Stomach (tissue), 9 donors: Measurements from ENCODE around the gene SIGLEC1. TPM values are rescaled to one million over a fixed set of nuclear protein-coding genes. Genes with fewer than 3 reads are reported as not detected.

Experiments used
- DNase-seq, 2 donors: peaks; one replicate each; pipeline versions ENCODE4 v3.0.0 to v3.0.0-alpha.2; 2013 to 2019
- H3K27ac ChIP-seq, 5 donors: fragments of 200-600 bp in 4 of 5; sonication (generic) in 4 of 5; one replicate each; pipeline ENCODE4 v1.5.1; 2013 to 2019; ENCODE audit warnings: mild to moderate bottlenecking in 1 of 5, moderate library complexity in 1 of 5
- H3K27me3 ChIP-seq, 3 donors: fragments of 200-600 bp; sonication (generic); one replicate each; pipeline ENCODE4 v1.5.1; 2017 to 2019; ENCODE audit warnings: mixed run types in 1 of 3
- H3K36me3 ChIP-seq, 4 donors: fragments of 200-600 bp; sonication (generic); 1 replicate in 3 of 4; 2 replicates in 1 of 4; pipeline ENCODE4 v1.5.1; 2016 to 2019
- H3K4me1 ChIP-seq, 4 donors: fragments of 200-600 bp; sonication (generic); one replicate each; pipeline ENCODE4 v1.5.1; 2016 to 2019
- H3K4me3 ChIP-seq, 4 donors: fragments of 200-600 bp; sonication (generic) in 3 of 4; one replicate each; pipeline ENCODE4 v1.5.1; 2016 to 2019; ENCODE audit warnings: mild to moderate bottlenecking in 1 of 4
- H3K9me3 ChIP-seq, 4 donors: fragments of 200-600 bp; sonication (generic); one replicate each; pipeline ENCODE4 v1.5.1; 2016 to 2019
- EP300 ChIP-seq: sonication (generic); formaldehyde crosslinking; IDR thresholded peaks from one replicate; pipeline ENCODE4 v1.6.1; 2017; ENCODE audit warnings: antibody characterized with exemption
- POLR2A ChIP-seq, 4 donors: fragments of 450-650 bp; IDR thresholded peaks; one replicate each; pipeline ENCODE4 v1.6.1; 2016; ENCODE audit warnings: antibody characterized with exemption in 4 of 4, control low read depth in 2 of 4, mild to moderate bottlenecking in 1 of 4, moderate library complexity in 1 of 4
- POLR2AphosphoS5 ChIP-seq, 3 donors: sonication (generic); formaldehyde crosslinking; IDR thresholded peaks; one replicate each; pipeline ENCODE4 v1.6.1; 2016; ENCODE audit warnings: antibody characterized with exemption in 3 of 3
- WGBS, 5 donors: extraction: QIAGEN DNeasy Blood & Tissue Kit in 3 of 5; methylation state at CpG; one replicate each; pipeline versions ENCODE4 v1.1.5 to v1.1.7; 2013 to 2018; 5-methylcytosine and 5-hydroxymethylcytosine counted together
- intact Hi-C: fragments of 100-400 bp; cut with DNase I; formaldehyde crosslinking; loops from one replicate; pipeline ENCODE4 v1.15.1; 2023; ENCODE audit warnings: low total_unique reads
- polyA plus RNA-seq, 3 donors: library from polyadenylated mRNA; stranded (reverse); fragments of 200-250 nt; gene quantifications; one replicate each; pipeline ENCODE4 v1.2.3, GENCODE V29; 2013
- total RNA-seq, 5 donors: library from RNA; depleted of rRNA; stranded (reverse); fragments of >200 nt; gene quantifications; one replicate each; pipeline versions ENCODE4 v1.1.0 to v1.2.3, GENCODE V29; 2014 to 2016
- TF ChIP-seq, protein P1 (sequence below), 7 experiments: fragments of 450-650 bp in 4 of 7; fragments of 200-600 bp in 3 of 7; sonication (generic) in 3 of 7; IDR thresholded peaks; one replicate each; pipeline ENCODE4 v1.5.1; 2016 to 2019; ENCODE audit warnings: antibody characterized with exemption in 7 of 7, control low read depth in 2 of 7, mild to moderate bottlenecking in 1 of 7
- donor health status: healthy with polysubstance abuse.
- donor health status: Bipolar disorder and iron deficiency.
- donor health status: healthy.

The SIGLEC1 gene
- total and polyA plus RNA-seq, 8 donors, result 1.4 to 22.2 (median 1.8) TPM

DNA sequence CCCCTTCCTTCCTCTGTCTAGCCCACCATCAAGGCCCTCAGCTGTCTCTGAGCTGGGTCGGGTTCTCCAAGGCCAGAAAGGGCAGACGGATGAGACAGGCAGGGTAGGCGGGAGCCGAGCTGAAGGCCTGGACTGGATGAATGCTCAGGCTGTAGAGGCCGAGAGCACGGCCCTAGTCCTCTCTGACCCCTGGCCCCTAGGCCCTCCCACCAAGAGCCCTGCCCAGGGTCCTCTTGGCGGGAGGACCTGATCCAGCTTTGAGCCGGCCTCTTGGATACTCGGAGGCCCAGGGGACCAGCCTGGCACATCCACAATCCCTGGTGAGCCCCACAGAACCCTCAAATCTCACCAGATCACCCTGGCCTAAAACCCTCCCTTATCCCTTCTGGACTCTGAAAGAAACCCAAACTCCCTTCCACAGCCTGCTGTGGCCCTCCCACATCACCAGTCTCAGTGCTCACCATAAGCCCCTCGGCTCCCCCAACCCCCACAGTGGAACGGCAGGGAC lies 47.0 kb upstream of the SIGLEC1 start:
- Histone ChIP-seq H3K27ac (peak overlapping the region in 4 of 5 donors; percentile 4 to 94 (median 32)), H3K27me3 (no peaks in the 10 kb centered on the region)
- WGBS, 5 donors, result 70 to 90% (median 84%) methylated on average over 5 to 11 of the region's 11 CpGs

DNA sequence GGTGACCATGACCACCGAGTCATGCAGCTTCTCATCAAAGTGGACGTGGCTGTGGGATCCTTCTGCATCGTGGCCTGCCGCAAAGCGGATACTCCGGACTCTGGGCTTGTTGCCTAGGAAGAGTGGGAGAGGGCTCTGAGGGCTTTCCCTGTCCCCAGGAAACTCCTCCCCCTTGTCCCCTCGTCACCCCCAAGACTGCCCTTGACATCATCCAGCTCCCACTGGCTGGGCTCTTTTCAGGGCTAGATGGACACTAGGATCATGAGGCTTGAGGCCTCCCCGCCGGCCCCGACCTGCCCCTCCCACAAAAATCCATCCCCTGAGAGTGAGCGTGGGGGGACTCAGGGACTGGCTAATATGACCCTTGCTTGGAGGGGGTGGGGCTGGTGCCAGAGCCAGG lies 46.2 kb upstream of the SIGLEC1 start:
- H3K27me3 ChIP-seq, result no peaks in the 10 kb centered on the region
- peak in 1 of 2 donors; percentile 33 for DNase-seq
- intact Hi-C loops, result loop anchor here (10.0 kb wide), 1 partner anchor 96 kb away; no protein-coding TSS in a partner anchor
- no peak for TF ChIP-seq POLR2AphosphoS5 (IDR thresholded peaks at IDR 0.05)
- TF ChIP-seq POLR2A (IDR thresholded peaks at IDR 0.05), result no peak
- TF ChIP-seq, protein P1, sequence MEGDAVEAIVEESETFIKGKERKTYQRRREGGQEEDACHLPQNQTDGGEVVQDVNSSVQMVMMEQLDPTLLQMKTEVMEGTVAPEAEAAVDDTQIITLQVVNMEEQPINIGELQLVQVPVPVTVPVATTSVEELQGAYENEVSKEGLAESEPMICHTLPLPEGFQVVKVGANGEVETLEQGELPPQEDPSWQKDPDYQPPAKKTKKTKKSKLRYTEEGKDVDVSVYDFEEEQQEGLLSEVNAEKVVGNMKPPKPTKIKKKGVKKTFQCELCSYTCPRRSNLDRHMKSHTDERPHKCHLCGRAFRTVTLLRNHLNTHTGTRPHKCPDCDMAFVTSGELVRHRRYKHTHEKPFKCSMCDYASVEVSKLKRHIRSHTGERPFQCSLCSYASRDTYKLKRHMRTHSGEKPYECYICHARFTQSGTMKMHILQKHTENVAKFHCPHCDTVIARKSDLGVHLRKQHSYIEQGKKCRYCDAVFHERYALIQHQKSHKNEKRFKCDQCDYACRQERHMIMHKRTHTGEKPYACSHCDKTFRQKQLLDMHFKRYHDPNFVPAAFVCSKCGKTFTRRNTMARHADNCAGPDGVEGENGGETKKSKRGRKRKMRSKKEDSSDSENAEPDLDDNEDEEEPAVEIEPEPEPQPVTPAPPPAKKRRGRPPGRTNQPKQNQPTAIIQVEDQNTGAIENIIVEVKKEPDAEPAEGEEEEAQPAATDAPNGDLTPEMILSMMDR (IDR thresholded peaks at IDR 0.05), result no peak
- TF ChIP-seq EP300, result no peak
- H3K9me3 ChIP-seq, result no peaks in the 10 kb centered on the region
- peaks cover 0 to 41% (median 7%) of the 10 kb centered on the region in 4 donors for H3K4me1 ChIP-seq
- H3K27ac ChIP-seq, result peak overlapping the region in 4 of 5 donors; percentile 4 to 94 (median 32)
- peaks cover 16 to 60% (median 35%) of the 10 kb centered on the region in 4 donors for H3K36me3 ChIP-seq
- H3K4me3 ChIP-seq, result no peak overlapping the region
- WGBS, 5 donors, result 68 to 96% (median 85%) methylated on average over 10 to 11 of the region's 11 CpGs

More for the DNA sequence above, 47.0 kb upstream of the SIGLEC1 start:
- DNase-seq, result peak in 1 of 2 donors; percentile 4
- TF ChIP-seq, protein P1 (IDR thresholded peaks at IDR 0.05), result no peak
- TF ChIP-seq POLR2A (IDR thresholded peaks at IDR 0.05) (no peak), POLR2AphosphoS5 (IDR thresholded peaks at IDR 0.05) (no peak), EP300 (no peak)
- peaks cover 16 to 52% (median 31%) of the 10 kb centered on the region in 4 donors for H3K36me3 ChIP-seq
- H3K9me3 ChIP-seq, result no peaks in the 10 kb centered on the region
- intact Hi-C loops, result loop anchor here (10.0 kb wide), 1 partner anchor 95 kb away; no protein-coding TSS in a partner anchor
- H3K4me3 ChIP-seq, result no peak overlapping the region
- peaks cover under 1 to 44% (median 13%) of the 10 kb centered on the region in 4 donors for H3K4me1 ChIP-seq

DNA sequence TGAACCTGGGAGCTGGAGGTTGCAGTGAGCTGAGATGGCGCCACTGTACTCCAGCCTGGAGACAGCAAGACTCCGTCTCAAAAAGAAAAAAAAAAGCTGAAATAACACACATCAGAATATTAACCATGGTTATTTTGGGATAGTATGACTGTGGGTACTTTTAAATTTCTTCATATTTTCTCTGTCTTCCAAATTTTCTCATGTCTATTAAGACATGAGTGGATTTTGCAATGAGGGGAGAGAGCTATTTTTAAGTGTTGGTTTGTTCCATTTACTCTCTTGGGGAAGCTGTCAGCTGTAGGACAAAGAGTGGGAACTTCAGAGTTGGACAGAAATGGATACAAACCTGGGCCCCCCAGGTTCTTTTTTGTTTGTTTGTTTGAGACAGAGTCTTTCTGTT lies 44.9 kb upstream of the SIGLEC1 start:
- DNase-seq, result no peak
- Histone ChIP-seq H3K36me3 (peaks cover 16 to 60% (median 35%) of the 10 kb centered on the region in 4 donors), H3K27ac (peak overlapping the region in 4 of 5 donors; percentile 4 to 94 (median 13)), H3K4me1 (peaks cover 0 to 52% (median 9%) of the 10 kb centered on the region in 4 donors), H3K27me3 (no peaks in the 10 kb centered on the region), H3K4me3 (no peak overlapping the region), H3K9me3 (no peaks in the 10 kb centered on the region)
- intact Hi-C loops, result loop anchor here (10.0 kb wide), 1 partner anchor 98 kb away; no protein-coding TSS in a partner anchor
- no peak for TF ChIP-seq POLR2A (IDR thresholded peaks at IDR 0.05)
- TF ChIP-seq, protein P1 (IDR thresholded peaks at IDR 0.05), result no peak
- no peak for TF ChIP-seq EP300
- no peak for TF ChIP-seq POLR2AphosphoS5 (IDR thresholded peaks at IDR 0.05)
- 88 to 98% (median 91%) methylated on average over 2 of the region's 2 CpGs for WGBS, 5 donors

DNA sequence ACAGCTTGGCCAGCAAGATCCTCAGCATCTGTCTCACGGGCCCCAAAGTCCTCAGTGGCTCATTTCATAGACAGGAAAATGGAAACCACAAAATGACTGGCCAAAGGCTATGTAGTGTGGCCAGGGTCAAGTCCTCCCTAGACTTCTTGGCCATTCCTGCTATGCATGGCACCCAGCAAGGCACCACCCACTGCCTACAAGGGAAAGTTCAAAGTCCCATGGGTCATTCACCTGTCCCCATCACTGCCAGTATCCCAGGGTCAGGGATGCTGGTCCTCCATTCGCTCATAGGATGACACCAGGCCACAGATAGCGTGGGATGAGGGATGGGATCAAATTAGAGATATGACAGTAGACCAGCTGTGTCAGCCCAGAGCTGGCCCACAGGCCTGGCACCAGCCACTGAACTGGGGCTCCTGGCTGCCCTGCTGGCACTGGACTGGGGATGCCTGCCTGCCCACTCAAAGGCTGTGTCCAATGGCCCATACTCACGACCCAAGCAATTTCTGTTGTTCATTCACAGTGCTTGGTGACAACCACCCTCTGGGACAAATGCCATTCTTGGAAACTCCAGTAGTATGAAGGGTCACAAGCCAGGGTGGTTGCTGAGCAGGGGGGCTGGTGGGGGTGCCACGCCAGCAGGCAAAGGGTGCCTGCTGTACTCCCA lies 43.5 kb upstream of the SIGLEC1 start:
- Histone ChIP-seq H3K9me3 (no peaks in the 10 kb centered on the region), H3K4me1 (peaks cover 8 to 52% (median 20%) of the 10 kb centered on the region in 4 donors), H3K27ac (peak overlapping the region in 1 of 5 donors; percentile 11), H3K36me3 (peaks cover 12 to 69% (median 40%) of the 10 kb centered on the region in 4 donors), H3K4me3 (no peak overlapping the region), H3K27me3 (peaks cover 0 to 5% (median 5%) of the 10 kb centered on the region in 3 donors)
- WGBS, 5 donors, result 73 to 100% (median 83%) methylated on average over 3 to 5 of the region's 5 CpGs
- DNase-seq, result no peak
- intact Hi-C loops, result loop anchor here (10.0 kb wide), 1 partner anchor 99 kb away; no protein-coding TSS in a partner anchor
- TF ChIP-seq, protein P1 (IDR thresholded peaks at IDR 0.05), result no peak
- TF ChIP-seq POLR2AphosphoS5 (IDR thresholded peaks at IDR 0.05) (no peak), EP300 (no peak), POLR2A (IDR thresholded peaks at IDR 0.05) (no peak)
